GM18870 (cell line): ENCODE measurements around the gene H2BK1.

Experiments used
- ATAC-seq: cut with Tn5 transposase; IDR thresholded peaks from one replicate; pipeline ENCODE4 v1.9.1; 2021; ENCODE audit warnings: moderate library complexity; ENCODE audit not compliant: unreplicated experiment

Gene H2BK1

DNA sequence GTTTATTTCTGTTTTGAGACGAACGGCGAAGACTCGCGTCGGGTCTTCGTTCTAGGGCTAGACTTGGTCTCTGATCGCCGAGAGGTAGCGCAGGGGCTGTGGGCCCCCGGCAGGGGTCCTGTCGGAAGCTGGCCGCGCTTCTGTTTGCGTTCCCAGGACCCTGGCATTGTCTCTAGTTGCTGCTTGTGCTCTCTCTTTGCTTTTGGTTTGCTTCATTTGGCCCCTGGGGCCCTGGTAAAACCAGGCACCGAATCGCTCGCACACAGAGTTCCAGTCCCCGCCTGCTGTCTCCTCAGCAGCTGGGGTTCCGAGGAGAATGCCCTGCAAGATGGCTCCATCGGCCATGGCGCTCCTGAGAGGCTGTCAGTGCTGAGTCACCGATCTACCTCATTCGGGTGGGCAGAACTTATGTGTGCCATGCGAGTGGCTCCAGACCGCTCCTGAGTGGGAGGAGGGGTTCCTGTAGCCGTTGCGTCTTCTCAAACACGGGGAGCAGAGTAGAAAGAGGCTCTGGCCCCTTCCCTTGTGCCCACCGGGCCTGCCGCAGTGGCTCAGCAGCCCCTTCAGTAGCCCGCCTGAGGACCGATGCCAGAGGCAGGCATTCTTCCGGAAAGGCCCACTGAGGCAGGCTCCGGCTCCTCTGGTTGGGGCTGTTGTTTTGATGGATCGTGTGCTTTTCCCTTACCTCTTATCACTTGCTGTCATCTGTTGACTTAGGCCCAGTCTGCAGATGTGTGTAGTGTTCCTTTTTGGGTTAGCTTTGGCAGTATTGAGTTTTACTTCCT lies 22.8 kb upstream of the H2BK1 start:
- no peak for ATAC-seq

DNA sequence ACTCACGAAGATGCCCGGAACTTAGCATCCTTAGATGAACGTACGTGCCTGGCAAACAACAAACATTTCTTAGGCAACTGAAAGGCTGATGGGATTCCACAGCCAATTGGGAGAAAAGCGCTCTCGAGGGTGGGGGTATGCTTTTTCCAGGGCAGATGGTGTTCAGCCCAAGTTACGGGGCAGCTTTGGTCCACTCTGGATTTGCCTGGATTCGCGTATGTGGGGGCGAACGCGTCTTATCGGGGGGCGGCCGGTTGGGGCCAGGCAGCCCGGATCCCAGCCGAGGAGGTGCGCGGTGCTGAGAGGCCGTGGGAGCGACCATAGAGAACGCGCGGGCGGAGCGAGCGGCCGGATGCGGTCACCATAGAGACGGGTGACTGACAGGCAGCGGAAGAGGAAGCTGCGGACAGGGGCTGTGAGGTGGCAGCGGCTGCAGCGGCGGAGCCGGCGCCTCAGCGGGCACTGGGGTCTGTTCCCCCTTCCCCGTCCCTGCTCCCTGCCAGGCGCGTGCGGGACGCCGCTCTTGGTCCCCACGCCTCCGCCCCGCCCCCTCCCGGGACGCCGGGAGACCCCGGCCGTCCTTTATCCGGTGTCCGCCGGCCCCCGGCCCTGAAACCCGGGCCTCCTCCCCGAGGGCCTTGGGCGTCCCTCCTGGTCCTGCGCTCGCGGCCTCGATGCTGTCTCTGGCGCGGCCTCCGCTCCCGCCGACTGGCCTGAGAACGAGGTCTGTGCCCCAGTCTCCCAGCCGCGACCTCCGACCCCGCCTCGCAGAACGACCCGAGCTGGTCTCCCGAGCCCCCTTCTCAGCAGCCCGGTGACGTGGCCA lies 22.0 kb upstream of the H2BK1 start, which contains the start of gene CHPF2:
TSS of gene CHPF2 (plus strand) at position 393 of the 826 bp plus-strand sequence. CDS start 1,529 bp downstream, outside the sequence.
- peak; percentile 85 for ATAC-seq

DNA sequence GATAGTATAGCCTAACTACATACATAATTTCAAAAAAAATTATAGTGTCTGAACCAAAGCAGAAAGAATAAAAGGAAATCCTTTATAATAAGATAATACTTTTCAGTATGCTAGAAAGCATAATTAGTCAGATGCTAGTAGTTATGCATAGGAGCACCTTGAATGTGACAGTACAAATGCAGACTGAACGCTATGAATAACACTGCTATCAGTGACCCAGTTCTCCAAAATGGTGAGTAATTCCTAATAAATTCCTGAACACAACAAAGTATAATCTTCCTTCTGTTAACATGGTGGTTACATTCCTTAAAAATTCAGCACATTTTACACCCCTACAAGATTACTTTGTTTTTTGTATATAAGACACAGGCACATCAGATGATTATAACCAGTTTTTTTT lies 20.8 kb upstream of the H2BK1 start:
- no peak for ATAC-seq

DNA sequence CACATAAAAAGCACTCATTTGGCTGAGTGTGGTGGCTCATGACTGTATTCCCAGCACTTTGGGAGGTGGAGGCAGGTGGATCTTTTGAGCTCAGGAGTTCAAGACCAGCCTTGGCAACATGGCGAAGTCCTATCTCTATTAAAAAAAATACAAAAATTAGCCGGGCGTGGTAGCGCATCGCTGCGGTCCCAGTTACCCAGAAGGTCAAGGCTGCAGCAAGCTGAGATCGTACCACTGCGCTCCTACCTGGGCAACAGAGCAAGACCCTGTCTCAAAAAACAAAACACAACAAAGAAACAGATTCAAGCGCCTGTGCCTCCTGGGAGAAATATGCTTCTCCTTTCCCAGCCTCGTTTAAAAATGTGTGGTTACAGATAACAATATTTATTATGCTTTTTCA lies 19.0 kb upstream of the H2BK1 start:
- ATAC-seq = no peak

DNA sequence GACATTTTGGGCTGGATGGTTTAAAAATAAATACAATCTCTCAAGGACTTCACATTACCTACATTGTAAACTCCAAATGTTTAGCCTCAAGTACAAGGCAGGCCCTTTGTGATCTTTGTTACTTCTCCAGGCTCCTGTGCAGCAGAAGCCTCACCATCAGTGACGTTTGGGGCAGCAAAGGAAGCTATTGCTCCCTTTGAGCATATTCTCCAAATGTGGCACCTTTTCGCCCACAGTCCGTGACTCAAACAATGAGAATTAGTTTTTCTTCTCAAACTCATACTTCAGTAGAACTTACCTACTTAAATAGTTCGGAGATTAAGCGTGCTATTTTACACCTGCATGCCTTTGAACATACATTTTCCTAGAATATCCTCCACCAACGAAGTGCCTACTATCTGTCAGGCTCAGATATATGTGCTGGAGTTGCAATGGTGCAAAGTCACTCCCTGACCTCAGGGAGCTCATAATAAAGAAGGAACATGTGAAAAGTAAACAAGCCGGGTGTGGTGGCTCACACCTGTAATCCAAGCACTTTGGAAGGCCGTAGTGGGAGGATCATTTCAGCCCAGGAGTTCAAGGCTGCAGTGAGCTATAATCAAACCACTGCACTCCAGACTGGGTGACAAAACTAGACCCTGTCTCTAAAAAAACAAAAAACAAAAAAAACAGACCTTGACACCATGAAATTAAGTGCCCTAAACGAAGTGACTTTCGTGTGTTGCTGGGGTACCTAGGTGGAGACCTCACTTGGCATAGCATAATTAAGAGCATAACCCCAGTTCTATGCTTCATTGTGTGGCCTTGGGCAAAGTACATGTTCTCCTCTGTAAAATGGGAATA lies 18.0 kb upstream of the H2BK1 start:
- no peak for ATAC-seq

DNA sequence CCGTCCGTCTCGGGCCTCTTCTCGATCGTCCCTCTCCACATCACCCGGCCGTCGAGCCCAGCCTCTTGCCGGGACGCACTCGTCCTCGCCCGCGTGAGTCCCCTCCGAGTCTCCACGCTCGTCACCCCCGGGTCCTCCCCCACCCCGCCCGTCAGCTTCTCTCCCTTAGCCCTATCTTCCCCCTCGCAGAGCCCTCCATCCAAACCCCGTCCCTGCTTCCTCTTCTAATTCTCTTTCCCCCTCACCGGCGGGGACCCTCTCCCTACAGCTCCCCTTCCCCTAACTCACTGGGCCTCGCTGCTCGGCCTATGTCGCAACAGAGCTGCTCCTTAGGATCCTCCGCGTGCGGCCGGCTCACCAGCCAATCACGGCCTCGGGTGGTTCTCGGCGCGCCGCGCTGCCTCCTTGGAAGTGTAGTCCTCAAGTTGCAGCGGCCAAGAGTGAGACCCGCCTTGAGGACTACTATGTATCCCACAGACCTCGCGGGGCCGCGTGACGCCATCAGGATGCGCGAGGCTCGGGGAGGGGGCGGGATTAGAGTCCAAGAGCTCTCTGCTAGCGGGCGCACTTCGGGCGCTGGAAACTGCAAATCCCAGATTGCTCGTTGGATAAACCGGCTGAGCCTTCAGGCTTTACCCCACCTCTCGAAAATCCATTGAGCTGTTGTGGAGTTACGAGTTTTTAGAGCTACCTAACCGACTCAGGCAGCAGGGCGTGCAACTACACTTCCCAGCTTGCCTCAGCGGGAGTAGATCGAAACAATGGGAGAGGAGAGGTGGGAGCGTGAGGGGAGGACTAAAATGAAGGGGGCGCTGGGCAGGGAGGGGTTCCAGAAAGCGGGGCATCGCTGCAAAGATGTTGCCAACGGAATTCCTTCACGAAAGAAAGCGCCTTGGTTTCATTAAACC lies 16.8 kb upstream of the H2BK1 start, which contains the start of gene ABCF2:
TSS of gene ABCF2 (minus strand) at position 331 of the 908 bp plus-strand sequence. CDS start 747 bp downstream, outside the sequence.
- ATAC-seq = peak; percentile 95

DNA sequence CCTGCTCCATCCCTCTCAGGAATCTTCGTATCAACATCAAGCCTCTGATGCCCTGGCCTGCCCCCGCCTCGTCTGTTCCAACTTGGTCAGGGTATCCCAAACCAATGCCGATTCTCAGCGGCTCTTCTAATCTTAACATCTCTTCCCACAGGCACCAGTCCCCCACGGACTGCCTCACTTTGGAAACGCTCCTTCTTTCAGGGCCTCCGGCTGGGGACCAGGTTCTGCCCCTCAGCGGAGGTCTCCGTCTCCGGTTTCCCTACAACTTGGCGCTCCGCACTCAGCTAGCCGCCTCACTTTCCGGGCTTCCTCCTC lies 16.2 kb upstream of the H2BK1 start:
- no peak for ATAC-seq

DNA sequence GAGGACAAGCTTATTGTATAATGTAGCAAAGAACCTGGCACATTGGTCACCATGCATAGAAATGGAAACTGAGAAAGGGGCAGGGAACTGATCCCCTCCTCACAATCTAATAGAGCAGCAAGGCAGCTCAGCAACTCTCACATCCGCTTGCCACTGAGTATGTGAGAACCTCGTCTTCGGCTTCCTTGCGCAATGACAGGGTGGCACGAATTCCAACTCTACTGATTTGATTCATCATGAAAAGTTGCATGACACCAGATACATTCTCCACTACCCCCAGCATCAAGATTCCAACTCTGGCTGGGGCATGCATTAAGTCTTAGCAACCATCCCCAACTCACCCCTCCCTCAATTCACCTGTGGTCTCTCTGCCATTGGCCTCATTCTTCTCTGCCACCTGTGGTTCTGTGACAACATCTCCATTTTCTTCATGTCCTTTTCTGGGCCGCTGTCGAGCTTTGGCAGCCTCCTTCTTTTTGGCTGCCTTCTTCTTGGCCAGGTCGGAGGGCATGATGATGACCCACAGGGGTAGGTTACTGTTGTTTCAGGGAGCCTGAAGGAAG lies 15.7 kb upstream of the H2BK1 start:
- no peak for ATAC-seq

DNA sequence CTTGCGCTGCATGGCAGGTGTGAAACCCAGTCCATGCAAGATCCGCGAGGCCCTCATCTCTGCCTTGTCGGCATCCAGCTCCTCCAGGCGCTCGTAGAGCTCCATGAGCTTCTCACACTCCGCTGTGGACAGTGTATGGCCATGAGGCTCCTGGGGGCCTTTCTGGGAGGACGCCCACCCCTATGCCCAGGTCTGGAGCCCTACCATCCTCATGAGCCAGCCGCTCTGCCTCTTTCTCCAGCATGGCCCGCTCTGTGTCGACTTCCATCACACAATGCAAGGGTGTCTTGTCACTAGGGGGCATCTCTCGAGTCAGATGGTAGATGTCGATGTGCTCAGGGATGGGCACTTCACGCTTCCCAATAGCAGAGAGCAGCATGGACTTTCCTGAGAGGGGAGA lies 13.4 kb upstream of the H2BK1 start:
- ATAC-seq = no peak

DNA sequence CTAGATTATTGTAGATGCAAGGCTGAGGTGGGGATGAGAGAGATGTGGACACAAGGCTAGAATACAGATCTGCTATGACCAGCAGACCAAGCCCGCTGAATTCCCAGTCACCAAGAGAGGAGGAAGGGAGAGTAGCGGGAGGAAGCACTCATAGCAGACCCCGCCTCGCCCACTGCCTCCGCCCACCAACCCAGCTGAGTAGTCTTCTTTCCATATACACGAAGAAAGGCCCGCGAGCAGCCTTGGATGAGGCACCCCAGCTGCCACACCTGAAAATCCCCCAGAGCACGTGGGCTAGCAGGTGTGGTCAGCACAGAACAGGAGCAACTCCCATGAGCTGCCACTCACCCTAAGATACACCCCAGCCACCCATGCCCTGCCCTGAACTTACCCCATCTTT lies 7.9 kb upstream of the H2BK1 start:
- no peak for ATAC-seq

DNA sequence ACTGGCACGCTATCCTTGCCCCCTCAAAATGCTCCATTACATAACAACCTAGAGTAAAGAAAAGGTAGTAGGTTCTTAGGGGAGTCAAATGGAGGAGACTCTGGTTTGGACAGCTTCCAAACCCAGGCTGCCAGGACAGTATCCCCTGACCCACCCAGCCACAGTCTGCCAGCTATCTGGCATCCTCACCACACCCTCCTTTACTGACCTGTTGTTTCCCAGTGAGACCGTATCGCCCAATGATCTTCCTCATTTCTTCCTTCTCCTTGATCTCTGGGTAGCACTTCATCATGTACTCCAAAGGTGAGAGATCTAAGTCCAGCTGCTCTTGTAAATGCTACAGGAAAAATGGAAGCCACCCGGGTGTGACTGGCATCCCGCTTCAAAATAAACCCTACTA lies 5.1 kb upstream of the H2BK1 start:
- no peak for ATAC-seq

DNA sequence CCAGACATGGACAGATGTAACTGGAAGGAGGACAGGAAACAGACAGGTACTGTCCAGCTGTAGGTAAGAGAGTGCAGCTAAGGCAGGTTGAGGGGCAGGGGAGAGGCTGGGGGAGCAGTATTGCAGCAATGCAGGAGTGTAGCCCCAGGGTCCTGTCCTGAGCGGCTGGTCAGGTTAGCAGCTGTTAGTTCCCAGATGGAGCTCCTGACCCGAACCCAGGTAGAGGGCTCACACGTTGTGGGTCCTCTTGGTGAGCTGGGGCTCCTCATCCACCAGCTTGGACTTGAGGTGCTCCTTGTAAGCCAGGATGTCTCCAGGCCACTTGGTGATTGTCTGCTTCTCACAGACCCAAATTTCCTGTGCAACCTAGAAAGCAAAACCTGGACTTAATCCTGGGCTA lies 3.5 kb upstream of the H2BK1 start:
- ATAC-seq = no peak

DNA sequence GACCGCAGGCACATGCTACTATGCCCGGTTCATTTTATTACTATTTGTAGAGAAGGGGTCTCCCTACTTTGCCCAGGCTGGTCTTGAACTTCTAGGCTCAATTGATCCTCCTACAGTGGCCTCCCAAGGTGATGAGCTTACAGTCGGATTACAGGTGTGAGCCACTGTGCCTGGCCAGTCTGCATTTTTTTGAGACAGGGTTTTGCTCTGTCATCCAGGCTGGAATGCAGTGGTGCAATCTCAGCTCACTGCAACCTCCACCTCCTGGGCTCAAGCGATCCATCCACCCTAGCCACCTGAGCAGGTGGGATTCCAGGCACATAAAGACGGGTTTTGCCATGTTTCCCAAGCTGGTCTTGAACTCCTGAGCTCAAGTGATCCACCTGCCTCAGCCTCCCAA lies 2.3 kb upstream of the H2BK1 start:
- no peak for ATAC-seq

DNA sequence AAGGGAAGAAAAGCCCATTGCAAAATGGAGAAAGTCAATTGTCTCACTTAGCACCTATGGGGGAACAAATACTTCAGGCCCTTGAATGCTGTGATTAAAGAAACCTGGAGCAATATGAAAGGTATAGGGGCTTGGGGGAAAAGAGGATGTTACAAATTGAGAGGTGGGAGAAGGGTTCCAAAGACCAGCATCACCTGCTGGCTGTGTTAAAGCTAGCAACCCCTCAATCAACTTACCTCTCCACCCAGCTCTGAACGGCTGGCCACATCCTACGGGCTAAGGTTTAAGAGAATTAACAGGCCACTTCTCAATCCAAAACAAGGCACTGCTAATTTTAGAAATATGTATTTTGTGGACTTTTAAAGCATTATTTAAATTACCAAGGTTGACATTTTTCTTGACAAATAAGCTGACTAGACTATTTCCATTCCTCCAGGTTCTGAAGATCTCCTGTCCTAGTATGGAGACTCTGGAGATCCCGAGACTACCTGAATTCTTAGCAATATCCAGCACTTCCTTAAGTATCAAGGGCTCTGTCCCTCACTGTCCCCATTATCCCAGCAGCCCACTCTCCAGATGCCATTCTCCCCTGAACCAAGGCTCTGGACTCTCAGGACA lies 976 bp upstream of the H2BK1 start:
- ATAC-seq = no peak

DNA sequence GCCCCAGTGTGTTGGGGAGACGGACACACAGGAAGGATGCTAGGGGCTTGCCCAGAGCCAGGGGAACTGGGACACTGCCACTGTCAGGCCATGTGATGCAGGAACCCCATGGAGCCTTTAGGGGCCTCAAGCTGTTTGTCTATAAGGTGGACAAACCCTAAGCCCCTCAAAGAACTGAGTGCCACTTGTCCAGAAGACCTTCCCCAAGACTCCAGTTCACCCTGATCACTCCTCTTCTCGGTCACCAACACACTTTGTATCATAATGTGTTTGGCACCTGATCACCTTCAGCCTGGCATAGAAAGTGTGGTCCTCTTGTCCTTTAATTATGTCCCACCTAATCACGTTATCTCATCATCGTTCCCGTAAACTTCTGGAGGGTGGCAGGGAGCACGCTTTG lies 700 bp downstream of the H2BK1 start:
- no peak for ATAC-seq

DNA sequence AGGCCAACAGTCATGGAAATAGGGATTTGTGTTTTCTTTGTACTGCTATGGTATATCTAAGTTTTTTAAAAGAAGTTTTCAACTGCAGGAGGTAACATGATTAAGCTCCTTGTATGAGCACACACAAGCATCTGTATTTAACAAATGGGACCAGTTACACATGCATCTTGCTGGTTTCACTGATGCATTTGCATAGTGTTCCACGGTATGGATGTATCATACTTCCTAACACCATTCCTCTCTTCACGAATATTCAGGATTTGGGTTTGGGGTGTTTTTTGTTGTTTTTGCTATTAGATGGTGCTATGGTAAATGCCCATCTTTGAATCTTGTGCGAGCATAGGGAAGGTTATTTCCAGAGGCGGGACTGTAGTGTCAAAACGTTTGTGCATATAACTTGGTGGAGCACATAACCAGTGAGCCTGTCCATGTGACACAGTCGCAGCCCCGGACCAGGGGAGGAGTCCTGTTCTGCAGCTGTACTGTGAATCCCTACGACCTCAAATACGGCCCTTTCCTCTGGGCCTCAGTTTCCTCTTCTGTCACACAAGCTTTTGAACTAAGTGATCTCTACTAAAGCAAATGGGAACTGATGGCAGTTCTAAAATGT lies 1.9 kb downstream of the H2BK1 start:
- no peak for ATAC-seq

DNA sequence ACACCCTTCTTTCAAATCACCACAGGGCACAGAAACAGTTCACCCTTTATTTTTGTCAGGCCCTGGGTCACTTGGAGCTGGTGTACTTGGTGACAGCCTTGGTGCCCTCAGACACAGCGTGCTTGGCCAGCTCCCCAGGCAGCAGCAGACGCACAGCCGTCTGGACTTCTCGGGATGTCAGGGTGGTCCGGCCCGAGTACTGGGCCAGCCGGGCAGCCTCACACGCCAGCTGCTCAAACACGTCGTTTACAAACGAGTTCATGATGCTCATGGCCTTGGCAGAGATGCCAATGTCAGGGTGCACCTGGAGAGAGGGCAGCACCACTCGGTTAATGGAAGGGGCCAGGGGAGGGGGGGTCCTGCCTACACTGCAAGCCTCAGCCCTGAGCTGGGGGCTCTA lies 2.5 kb downstream of the H2BK1 start:
- no peak for ATAC-seq

DNA sequence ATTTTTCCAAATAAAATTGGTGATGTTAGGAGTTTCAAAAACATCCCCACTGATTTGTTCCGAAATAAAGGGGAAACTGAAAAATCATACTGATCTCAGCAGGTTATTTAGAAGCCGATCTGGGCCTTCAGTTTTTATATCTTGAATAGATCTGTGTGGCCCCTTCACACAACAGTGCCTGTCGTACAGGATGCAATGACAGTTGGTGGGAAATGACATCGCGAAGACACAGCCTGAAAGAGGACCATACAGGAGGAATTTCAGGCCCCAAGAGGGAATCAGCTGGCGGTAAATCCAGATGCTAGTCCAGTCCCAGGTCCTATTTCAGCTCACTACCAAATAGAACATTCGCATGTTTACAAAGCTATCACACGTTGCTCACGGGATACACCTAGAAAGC lies 3.0 kb downstream of the H2BK1 start:
- no peak for ATAC-seq

DNA sequence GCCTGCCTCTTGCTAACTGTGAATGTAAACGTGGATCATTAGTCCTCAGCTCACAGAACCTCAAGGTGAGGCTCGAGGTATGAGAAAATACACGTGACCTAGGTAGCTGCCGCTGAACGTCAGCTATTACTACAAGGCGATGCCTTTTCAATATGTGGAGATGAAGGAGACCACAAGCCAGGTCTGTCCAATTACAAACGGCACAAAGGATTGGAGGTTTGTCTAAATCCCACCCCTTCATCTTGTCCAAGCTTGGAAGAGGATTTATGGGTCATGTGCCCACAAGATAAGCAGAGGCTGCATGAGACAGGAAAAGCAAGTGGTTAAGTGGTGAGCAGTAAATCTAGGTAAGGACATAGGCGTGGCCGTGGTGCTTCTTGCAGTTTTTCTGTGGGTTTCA lies 3.4 kb downstream of the H2BK1 start:
- ATAC-seq = no peak
